Adipocyte (in vitro differentiated cells): ENCODE results near the gene TEX48.

Source experiments
- DNase-seq: peaks from one replicate; pipeline ENCODE4 v3.0.0-alpha.2; 2015; ENCODE audit warnings: low read depth
- H3K27me3 ChIP-seq: replicated peaks from 2 replicates; pipeline ENCODE4 v1.7.0; 2013; ENCODE audit warnings: mild to moderate bottlenecking, low read length, moderate library complexity; ENCODE audit not compliant: control insufficient read depth, insufficient read depth
- H3K36me3 ChIP-seq: 2 replicates; pipeline ENCODE4 v1.7.0; 2013; ENCODE audit warnings: low read length, mild to moderate bottlenecking, moderate library complexity; ENCODE audit not compliant: control insufficient read depth, insufficient read depth, severe bottlenecking
- H3K4me1 ChIP-seq: 2 replicates; pipeline ENCODE4 v1.7.0; 2013; ENCODE audit warnings: mild to moderate bottlenecking, low read length, moderate library complexity; ENCODE audit not compliant: control insufficient read depth, insufficient read depth
- H3K4me3 ChIP-seq: 2 replicates; pipeline ENCODE4 v1.7.0; 2013; ENCODE audit warnings: mild to moderate bottlenecking, low read length, moderate library complexity
- H3K9ac ChIP-seq: 2 replicates; pipeline ENCODE4 v1.7.0; 2013; ENCODE audit warnings: mild to moderate bottlenecking, low read length, moderate library complexity
- H3K9me3 ChIP-seq: 2 replicates; pipeline ENCODE4 v1.7.0; 2013; ENCODE audit warnings: mild to moderate bottlenecking, low read length, moderate library complexity; ENCODE audit not compliant: control insufficient read depth

TEX48 gene

GRCh38 chr9:114718801-114719221, 36.8 kb upstream of the TEX48 start:
- H3K4me1 ChIP-seq: peaks cover 16% of the 10 kb centered on the region
- H3K4me3 ChIP-seq: no peak overlapping the region
- DNase-seq: no peak
- peaks cover 34% of the 10 kb centered on the region for H3K27me3 ChIP-seq
- H3K9me3 ChIP-seq: peaks cover 16% of the 10 kb centered on the region
- no peaks in the 10 kb centered on the region for H3K36me3 ChIP-seq
- no peak overlapping the region for H3K9ac ChIP-seq

- DNase-seq: no peak
These were observed 36.0 kb upstream of the TEX48 start for GRCh38 chr9:114717908-114718486.

GRCh38 chr9:114709636-114710035, 27.6 kb upstream of the TEX48 start:
- no peaks in the 10 kb centered on the region for H3K9me3 ChIP-seq

More at GRCh38 chr9:114717908-114718486, 36.0 kb upstream of the TEX48 start:
- H3K9ac ChIP-seq: no peak overlapping the region
- no peak overlapping the region for H3K4me3 ChIP-seq
- H3K36me3 ChIP-seq: no peaks in the 10 kb centered on the region
- H3K4me1 ChIP-seq: peaks cover 12% of the 10 kb centered on the region
- H3K9me3 ChIP-seq: peaks cover 16% of the 10 kb centered on the region
- H3K27me3 ChIP-seq: peaks cover 34% of the 10 kb centered on the region

GRCh38 chr9:114706711-114707110, 24.7 kb upstream of the TEX48 start:
- DNase-seq: no peak
- no peak overlapping the region for H3K9ac ChIP-seq
- H3K36me3 ChIP-seq: no peaks in the 10 kb centered on the region
- H3K27me3 ChIP-seq: peaks cover 7% of the 10 kb centered on the region
- H3K4me3 ChIP-seq: no peak overlapping the region
- no peaks in the 10 kb centered on the region for H3K4me1 ChIP-seq
- no peaks in the 10 kb centered on the region for H3K9me3 ChIP-seq

More at GRCh38 chr9:114709636-114710035, 27.6 kb upstream of the TEX48 start:
- Histone ChIP-seq H3K36me3 (no peaks in the 10 kb centered on the region), H3K4me1 (no peaks in the 10 kb centered on the region), H3K27me3 (peaks cover 7% of the 10 kb centered on the region), H3K4me3 (no peak overlapping the region), H3K9ac (no peak overlapping the region)
- no peak for DNase-seq

- Histone ChIP-seq H3K4me3 (no peak overlapping the region), H3K9ac (no peak overlapping the region), H3K36me3 (no peaks in the 10 kb centered on the region), H3K9me3 (peaks cover 3% of the 10 kb centered on the region), H3K4me1 (no peaks in the 10 kb centered on the region), H3K27me3 (no peaks in the 10 kb centered on the region)
- DNase-seq: no peak
These were observed 20.0 kb upstream of the TEX48 start for GRCh38 chr9:114701988-114702387.

GRCh38 chr9:114697951-114698351, 16.0 kb upstream of the TEX48 start:
- Histone ChIP-seq H3K9ac (no peak overlapping the region), H3K4me3 (no peak overlapping the region), H3K9me3 (peaks cover 3% of the 10 kb centered on the region), H3K27me3 (no peaks in the 10 kb centered on the region), H3K4me1 (no peaks in the 10 kb centered on the region), H3K36me3 (no peaks in the 10 kb centered on the region)
- no peak for DNase-seq

GRCh38 chr9:114696814-114697544, 15.0 kb upstream of the TEX48 start:
- peak; percentile 38 for DNase-seq
- no peaks in the 10 kb centered on the region for H3K27me3 ChIP-seq

GRCh38 chr9:114695948-114696347, 14.0 kb upstream of the TEX48 start:
- H3K9ac ChIP-seq: no peak overlapping the region
- no peaks in the 10 kb centered on the region for H3K27me3 ChIP-seq
- H3K4me1 ChIP-seq: peaks cover 15% of the 10 kb centered on the region
- no peak overlapping the region for H3K4me3 ChIP-seq
- H3K9me3 ChIP-seq: peaks cover 3% of the 10 kb centered on the region
- no peaks in the 10 kb centered on the region for H3K36me3 ChIP-seq
- no peak for DNase-seq

More at GRCh38 chr9:114696814-114697544, 15.0 kb upstream of the TEX48 start:
- no peak overlapping the region for H3K9ac ChIP-seq
- H3K9me3 ChIP-seq: peaks cover 3% of the 10 kb centered on the region
- peaks cover 5% of the 10 kb centered on the region for H3K4me1 ChIP-seq
- H3K4me3 ChIP-seq: no peak overlapping the region
- H3K36me3 ChIP-seq: no peaks in the 10 kb centered on the region

GRCh38 chr9:114694719-114695269, 12.8 kb upstream of the TEX48 start:
- H3K9ac ChIP-seq: no peak overlapping the region
- H3K27me3 ChIP-seq: no peaks in the 10 kb centered on the region
- peaks cover 1% of the 10 kb centered on the region for H3K9me3 ChIP-seq
- H3K36me3 ChIP-seq: no peaks in the 10 kb centered on the region
- H3K4me3 ChIP-seq: no peak overlapping the region
- H3K4me1 ChIP-seq: peaks cover 21% of the 10 kb centered on the region
- DNase-seq: no peak

GRCh38 chr9:114694146-114694545, 12.2 kb upstream of the TEX48 start:
- H3K9me3 ChIP-seq: no peaks in the 10 kb centered on the region
- no peak for DNase-seq
- H3K9ac ChIP-seq: no peak overlapping the region
- no peaks in the 10 kb centered on the region for H3K36me3 ChIP-seq
- H3K4me3 ChIP-seq: no peak overlapping the region
- H3K4me1 ChIP-seq: peaks cover 21% of the 10 kb centered on the region
- H3K27me3 ChIP-seq: no peaks in the 10 kb centered on the region

- Histone ChIP-seq H3K27me3 (no peaks in the 10 kb centered on the region), H3K4me1 (peaks cover 21% of the 10 kb centered on the region), H3K36me3 (no peaks in the 10 kb centered on the region), H3K4me3 (no peak overlapping the region), H3K9me3 (no peaks in the 10 kb centered on the region), H3K9ac (no peak overlapping the region)
- DNase-seq: no peak
These were observed 11.4 kb upstream of the TEX48 start for GRCh38 chr9:114693248-114693855.
